ENCODE data around the gene MATK. TPM values are rescaled to one million over a fixed set of nuclear protein-coding genes. Genes with fewer than 3 reads are reported as not detected.
"Not testable (repeated sequence)": the region's sequence is repeated elsewhere in the genome, so short reads cannot be mapped to it uniquely, and the experiment has no call there.

The MATK gene
- total RNA-seq, 1 donor from 2014 or later = 1.8 TPM

DNA sequence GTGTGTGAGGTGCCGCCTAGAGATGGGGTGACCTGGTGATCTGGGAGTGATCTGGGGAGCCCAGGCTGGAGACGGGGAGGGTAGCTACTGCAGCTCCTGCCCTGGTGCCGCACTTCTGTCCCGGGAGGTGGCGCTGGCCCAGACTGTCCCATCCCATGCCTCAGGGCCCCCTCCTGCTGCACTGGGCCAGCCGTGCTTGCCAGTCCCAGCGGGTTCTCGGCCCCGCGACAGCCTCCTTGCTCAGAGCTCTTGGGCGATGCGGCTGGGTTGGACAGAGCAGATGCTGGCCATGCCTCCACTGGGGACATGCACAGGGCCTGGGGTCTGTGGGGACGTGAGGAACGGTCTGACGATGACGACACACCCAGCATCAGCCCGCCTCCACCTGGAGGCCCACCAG lies 16.7 kb downstream of the MATK start:
- DNase-seq (ENCODE audit: low spot score, unreplicated experiment) = no peak
- H3K4me3 Mint-ChIP-seq (ENCODE audit: low read depth) = no peak overlapping the region
- H3K9me3 Mint-ChIP-seq (ENCODE audit: low read depth) = no peaks in the 10 kb centered on the region
- peaks cover 4% of the 10 kb centered on the region for H3K36me3 Mint-ChIP-seq (ENCODE audit: insufficient read depth)
- H3K27me3 Mint-ChIP-seq = no peaks in the 10 kb centered on the region
- no peaks in the 10 kb centered on the region for H3K4me1 Mint-ChIP-seq (ENCODE audit: low read depth)
- TF ChIP-seq, protein P1, sequence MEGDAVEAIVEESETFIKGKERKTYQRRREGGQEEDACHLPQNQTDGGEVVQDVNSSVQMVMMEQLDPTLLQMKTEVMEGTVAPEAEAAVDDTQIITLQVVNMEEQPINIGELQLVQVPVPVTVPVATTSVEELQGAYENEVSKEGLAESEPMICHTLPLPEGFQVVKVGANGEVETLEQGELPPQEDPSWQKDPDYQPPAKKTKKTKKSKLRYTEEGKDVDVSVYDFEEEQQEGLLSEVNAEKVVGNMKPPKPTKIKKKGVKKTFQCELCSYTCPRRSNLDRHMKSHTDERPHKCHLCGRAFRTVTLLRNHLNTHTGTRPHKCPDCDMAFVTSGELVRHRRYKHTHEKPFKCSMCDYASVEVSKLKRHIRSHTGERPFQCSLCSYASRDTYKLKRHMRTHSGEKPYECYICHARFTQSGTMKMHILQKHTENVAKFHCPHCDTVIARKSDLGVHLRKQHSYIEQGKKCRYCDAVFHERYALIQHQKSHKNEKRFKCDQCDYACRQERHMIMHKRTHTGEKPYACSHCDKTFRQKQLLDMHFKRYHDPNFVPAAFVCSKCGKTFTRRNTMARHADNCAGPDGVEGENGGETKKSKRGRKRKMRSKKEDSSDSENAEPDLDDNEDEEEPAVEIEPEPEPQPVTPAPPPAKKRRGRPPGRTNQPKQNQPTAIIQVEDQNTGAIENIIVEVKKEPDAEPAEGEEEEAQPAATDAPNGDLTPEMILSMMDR (IDR thresholded peaks at IDR 0.05; ENCODE audit: unreplicated experiment) = no peak
- no peak overlapping the region for H3K27ac Mint-ChIP-seq

DNA sequence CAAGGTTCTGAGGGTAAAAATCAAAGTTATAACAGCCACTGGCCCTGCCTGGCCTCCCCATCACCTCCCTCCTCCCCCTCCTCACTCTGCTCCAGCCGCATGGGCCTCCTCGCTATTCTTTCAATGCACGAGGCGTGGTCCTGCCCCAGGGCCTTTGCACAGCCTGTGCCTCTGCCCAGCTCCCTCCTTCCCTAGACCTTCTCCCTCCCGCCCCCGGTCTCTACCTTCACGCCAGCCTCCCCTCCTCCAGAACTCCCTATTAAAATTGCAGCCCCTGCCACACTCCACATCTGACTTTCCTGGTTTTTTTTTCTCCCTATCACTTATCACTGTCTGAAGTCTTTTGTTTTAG lies 17.5 kb downstream of the MATK start:
- H3K27ac Mint-ChIP-seq = no peak overlapping the region
- TF ChIP-seq, protein P1 (IDR thresholded peaks at IDR 0.05; ENCODE audit: unreplicated experiment) = no peak

DNA sequence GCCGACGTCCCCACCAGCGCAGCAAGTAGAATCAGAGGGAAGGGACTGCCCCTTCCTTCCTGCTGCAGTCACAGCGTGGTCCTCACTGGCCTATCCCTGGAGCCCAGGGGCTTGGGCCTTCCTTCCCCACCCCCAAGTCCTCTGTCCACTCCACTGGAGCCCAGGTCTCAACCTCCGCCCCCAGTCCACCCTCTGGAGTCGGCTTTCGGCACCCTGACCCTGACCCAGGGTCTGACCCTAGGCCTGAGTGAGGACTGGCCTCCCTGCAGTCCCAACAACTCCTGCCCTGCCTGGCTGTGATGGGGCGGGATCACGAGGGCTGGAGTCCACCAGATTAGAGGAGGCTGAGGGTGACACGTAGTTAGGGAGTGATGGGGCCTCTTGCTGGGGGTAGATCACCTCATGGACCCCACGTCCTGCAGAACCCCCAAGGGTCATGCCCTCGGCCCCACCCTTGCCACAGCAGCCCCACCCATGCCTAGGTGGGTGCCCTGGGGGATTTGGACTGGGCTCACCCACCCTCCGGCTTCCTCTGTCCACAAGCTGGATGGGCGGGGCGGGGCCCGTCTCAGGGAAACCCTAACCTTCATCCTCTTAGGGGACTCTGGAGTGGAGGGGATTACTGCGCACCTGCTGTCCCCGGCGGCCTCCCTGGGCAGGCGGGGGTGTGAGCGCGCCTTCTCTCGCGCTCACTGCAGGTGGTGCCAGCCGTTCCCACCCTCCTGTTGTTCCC lies 18.0 kb downstream of the MATK start:
- H3K27ac Mint-ChIP-seq = no peak overlapping the region
- no peaks in the 10 kb centered on the region for H3K4me1 Mint-ChIP-seq (ENCODE audit: low read depth)
- H3K9me3 Mint-ChIP-seq (ENCODE audit: low read depth) = no peaks in the 10 kb centered on the region
- H3K36me3 Mint-ChIP-seq (ENCODE audit: insufficient read depth) = peaks cover 4% of the 10 kb centered on the region
- no peak overlapping the region for H3K4me3 Mint-ChIP-seq (ENCODE audit: low read depth)
- H3K27me3 Mint-ChIP-seq = no peaks in the 10 kb centered on the region
- TF ChIP-seq, protein P1 (IDR thresholded peaks at IDR 0.05; ENCODE audit: unreplicated experiment) = no peak
- DNase-seq (ENCODE audit: low spot score, unreplicated experiment) = no peak

More for the DNA sequence above, 17.5 kb downstream of the MATK start:
- Mint-ChIP-seq H3K4me1 (ENCODE audit: low read depth) (no peaks in the 10 kb centered on the region), H3K4me3 (ENCODE audit: low read depth) (no peak overlapping the region), H3K27me3 (no peaks in the 10 kb centered on the region), H3K36me3 (ENCODE audit: insufficient read depth) (peaks cover 4% of the 10 kb centered on the region), H3K9me3 (ENCODE audit: low read depth) (no peaks in the 10 kb centered on the region)
- no peak for DNase-seq (ENCODE audit: low spot score, unreplicated experiment)

DNA sequence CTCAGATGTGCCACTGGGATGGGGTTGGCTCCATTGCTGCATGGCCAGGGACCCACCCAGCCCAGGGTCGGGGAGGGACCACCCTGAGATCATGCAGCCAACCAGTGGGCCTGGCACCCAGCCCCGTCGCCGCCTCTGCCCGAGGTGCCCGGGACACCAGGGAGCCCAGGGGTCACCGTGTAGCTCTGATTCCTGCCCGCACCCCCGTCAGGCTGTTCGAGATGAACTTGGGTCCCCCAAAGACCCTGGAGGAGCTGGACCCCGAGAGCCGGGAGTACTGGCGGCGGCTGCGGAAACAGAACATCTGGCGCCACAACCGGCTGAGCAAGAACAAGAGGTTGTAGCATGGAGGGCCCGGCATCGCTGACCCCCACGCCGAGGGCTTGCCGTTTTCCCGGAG lies 19.1 kb downstream of the MATK start:
- Mint-ChIP-seq H3K4me3 (ENCODE audit: low read depth) (no peak overlapping the region), H3K36me3 (ENCODE audit: insufficient read depth) (peaks cover 4% of the 10 kb centered on the region), H3K4me1 (ENCODE audit: low read depth) (peaks cover 3% of the 10 kb centered on the region), H3K27me3 (no peaks in the 10 kb centered on the region), H3K9me3 (ENCODE audit: low read depth) (no peaks in the 10 kb centered on the region), H3K27ac (no peak overlapping the region)
- DNase-seq (ENCODE audit: low spot score, unreplicated experiment) = no peak
- TF ChIP-seq, protein P1 (IDR thresholded peaks at IDR 0.05; ENCODE audit: unreplicated experiment) = no peak

DNA sequence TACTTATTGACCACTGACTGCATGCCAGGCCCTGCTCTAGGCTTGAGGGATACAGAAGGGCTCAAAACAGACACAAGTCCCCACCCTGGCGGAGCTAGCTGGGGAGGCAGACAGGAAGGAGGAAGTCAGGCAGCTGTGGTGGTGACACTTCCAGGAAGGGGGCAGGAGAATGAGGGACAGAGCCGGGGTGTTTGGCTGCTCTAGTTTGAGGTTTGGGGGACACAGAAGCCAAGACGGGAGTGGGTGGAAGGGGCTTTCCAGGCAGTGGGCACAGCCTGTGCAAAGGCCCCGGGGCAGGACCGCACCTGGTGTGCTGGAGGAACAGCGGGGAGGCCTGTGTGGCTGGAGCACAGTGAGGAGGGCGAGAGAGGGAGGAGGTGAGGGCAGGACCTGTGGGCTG lies 19.7 kb downstream of the MATK start:
- H3K4me1 Mint-ChIP-seq (ENCODE audit: low read depth) = peaks cover 3% of the 10 kb centered on the region
- DNase-seq (ENCODE audit: low spot score, unreplicated experiment) = no peak
- H3K27ac Mint-ChIP-seq = no peak overlapping the region
- peaks cover 4% of the 10 kb centered on the region for H3K36me3 Mint-ChIP-seq (ENCODE audit: insufficient read depth)
- H3K27me3 Mint-ChIP-seq = no peaks in the 10 kb centered on the region
- no peak overlapping the region for H3K4me3 Mint-ChIP-seq (ENCODE audit: low read depth)
- no peaks in the 10 kb centered on the region for H3K9me3 Mint-ChIP-seq (ENCODE audit: low read depth)
- TF ChIP-seq, protein P1 (IDR thresholded peaks at IDR 0.05; ENCODE audit: unreplicated experiment) = no peak

DNA sequence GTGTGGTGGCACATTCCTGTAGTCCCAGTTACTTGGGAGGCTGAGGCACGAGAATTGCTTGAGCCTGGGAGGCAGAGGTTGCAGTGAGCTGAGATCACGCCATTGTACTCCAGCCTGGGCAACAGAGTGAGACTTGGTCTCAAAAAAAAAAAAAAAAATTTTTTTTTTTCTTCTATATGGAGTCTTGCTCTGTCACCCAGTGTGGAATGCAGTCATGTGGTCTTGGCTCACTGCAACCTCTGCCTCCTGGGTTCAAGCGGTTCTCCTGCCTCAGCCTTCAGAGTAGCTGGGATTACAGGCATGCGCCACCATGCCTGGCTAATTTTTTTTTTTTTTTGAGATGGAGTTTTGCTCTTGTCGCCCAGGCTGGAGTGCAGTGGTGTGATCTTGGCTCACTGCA lies 20.4 kb downstream of the MATK start:
- H3K27ac Mint-ChIP-seq; DNase-seq (ENCODE audit: low spot score, unreplicated experiment); H3K36me3 Mint-ChIP-seq (ENCODE audit: insufficient read depth); H3K27me3 Mint-ChIP-seq; H3K9me3 Mint-ChIP-seq (ENCODE audit: low read depth); H3K4me3 Mint-ChIP-seq (ENCODE audit: low read depth); H3K4me1 Mint-ChIP-seq (ENCODE audit: low read depth): not testable (repeated sequence)
